Measurements from ENCODE around the gene ISYNA1.

- TF ChIP-seq GATA2 (IDR thresholded peaks at IDR 0.05; ENCODE audit: low read depth, low read length) (no peak), GATA3 (IDR thresholded peaks at IDR 0.05; ENCODE audit: low read depth, low read length) (no peak)
These were observed 38.9 kb downstream of the ISYNA1 start for GRCh38 chr19:18399008-18399407.
